Thyroid gland (tissue), 4 donors: ENCODE measurements around the gene PAK5.

Experiments used
- CTCF ChIP-seq, 6 experiments: fragments of 200-600 bp in 3 of 6; fragments of 450-650 bp in 3 of 6; sonication (generic) in 3 of 6; IDR thresholded peaks; one replicate each; pipeline ENCODE4 v1.5.1; 2016 to 2019; ENCODE audit warnings: antibody characterized with exemption in 6 of 6, mild to moderate bottlenecking in 2 of 6, inconsistent platforms in 1 of 6, moderate library complexity in 1 of 6
- POLR2A ChIP-seq, 2 donors: fragments of 450-650 bp; IDR thresholded peaks; one replicate each; pipeline ENCODE4 v1.6.1; 2017; ENCODE audit warnings: antibody characterized with exemption in 2 of 2, mild to moderate bottlenecking in 2 of 2, moderate library complexity in 1 of 2

DNA sequence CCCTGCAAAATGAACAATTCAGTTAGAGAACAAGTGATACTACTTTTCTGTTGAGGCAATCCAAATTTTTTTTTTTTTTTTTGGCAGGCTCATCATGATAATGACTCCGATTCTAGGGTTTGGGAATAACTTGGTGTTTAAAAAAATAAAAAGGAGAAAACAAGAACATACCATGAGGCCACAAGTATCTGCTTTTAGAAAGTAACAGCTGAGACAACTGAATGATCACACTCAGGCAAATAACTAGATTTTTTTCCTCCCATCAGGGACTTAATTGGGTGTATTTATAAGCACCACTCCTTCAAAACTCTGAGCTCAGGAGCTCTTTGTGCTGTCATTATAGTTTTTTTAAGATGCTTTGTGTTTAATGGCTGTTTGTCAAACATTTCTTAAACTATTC lies 29.6 kb downstream of the PAK5 start:
- TF ChIP-seq CTCF (IDR thresholded peaks at IDR 0.05), result no peak
- no peak for TF ChIP-seq POLR2A (IDR thresholded peaks at IDR 0.05)
